Kidney glomerular epithelial cell (primary cell): ENCODE results near the gene MAGEF1.

Experiments
- DNase-seq: peaks from one replicate; lab custom pipeline; 2025; lab: John Stamatoyannopoulos, UW

The MAGEF1 gene

DNA sequence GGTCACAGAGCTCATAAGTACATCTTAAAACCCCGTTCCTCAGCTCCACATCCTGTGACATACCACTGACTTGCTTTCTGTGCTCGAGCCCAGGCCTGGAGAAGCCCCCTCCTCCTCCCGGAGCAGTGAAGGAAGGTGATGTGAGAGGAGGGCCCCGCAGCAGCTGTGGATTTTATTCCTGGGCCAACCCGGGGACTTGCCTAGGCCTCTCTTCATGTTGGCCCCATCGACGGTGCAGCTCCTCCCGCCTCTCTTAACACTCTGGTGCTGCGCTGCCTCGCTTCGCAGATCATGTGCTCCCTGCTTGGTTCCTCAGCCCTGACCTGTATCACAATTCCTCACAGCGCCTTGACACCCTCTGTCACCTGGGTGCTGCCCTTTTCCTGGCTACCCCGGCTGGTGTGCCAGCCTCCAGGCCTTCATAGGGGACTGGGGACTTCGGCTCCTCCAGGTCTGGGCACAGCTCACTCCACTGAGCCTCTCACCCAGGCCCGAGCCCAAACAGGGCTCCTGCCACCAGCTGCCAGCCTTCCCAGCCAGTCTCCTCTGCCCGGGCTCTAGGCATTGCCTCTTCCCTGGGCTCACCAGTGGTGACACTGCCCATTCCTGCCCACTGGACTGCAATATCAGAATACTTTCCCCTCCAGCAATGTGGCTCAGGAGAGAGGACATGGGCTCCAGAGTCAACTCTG is 21.5 kb downstream of the MAGEF1 start:
- DNase-seq, result no peak

DNA sequence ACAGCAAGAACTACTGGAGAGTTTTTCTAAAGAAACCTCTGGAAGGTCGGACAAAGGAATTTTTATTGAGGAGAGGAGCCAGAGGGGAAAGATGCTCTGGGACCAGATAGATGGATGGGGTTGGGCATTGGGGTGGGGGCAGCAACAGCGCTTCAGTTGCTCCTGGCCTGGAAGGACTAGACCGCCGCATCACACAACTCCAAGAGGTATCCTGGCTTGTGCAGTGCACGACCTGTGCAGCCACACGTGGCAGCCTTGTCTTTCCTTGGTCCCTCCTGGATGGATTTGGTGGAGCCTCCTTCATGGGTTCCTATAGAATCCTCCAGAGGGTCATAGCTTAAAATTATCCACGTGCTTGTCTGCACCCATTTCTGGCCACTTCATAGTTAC is 23.0 kb downstream of the MAGEF1 start:
- DNase-seq, result no peak

DNA sequence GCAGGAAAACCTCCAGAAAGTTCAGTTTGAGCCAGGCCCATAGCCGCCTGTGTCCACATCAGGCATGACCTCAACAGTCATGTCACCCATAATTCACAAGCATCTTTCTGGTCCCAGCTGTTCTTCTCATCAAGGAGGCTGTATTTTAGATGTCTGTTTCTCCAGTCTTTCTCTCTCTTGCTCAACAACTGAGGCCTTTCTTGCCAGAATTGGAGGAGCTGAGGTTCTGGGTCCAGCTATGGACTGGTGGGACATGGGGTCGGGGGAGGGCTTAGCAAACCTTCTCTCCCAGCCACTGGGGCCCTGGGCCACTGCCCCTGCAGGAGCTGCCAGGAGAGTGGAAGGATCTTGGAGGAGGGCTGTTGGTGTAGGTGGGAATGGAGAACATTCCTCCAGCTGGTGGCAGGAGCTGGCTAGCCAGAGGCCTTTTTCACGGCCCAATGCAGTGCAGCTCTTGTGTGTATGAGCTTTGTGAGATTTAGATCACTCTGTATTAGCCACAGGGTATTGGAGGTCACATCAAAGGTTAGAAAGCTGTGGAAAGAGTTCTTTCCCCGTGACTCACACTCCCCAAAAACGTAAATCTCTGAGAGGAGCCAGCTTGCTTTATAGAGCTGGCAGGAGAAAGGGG is 23.5 kb downstream of the MAGEF1 start:
- DNase-seq, result no peak

DNA sequence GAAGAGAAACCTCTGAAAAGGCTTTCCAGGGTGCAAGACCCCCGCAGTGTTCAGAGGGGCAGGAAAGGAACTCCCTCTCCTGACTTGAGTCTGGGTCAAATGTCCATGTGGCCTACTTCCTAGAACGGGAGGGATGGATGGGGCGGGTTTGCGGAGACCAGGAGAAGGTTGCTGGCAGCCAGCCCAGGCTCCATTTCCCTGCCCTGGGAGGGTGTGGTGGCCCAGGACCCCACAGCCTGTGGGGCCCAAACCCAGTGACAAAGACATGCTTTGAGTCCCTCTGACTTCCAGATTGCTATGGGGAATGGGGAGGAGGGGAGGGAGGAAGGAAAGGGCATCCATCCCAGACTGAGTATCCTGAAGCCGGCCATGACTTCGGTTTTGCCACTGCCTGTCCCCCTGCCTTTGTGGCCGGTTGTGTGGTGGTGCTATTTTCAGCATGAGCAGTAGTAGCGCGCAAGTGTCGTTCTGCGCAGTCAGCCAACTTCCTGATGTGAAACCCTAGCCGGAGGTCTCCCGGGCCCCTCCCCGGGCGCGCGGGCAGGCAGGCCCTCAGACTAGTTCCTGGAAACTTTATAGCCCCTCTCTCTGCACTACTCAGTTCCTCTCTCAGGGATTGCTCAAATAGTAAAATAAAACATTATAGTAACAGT is 24.4 kb downstream of the MAGEF1 start:
- no peak for DNase-seq

DNA sequence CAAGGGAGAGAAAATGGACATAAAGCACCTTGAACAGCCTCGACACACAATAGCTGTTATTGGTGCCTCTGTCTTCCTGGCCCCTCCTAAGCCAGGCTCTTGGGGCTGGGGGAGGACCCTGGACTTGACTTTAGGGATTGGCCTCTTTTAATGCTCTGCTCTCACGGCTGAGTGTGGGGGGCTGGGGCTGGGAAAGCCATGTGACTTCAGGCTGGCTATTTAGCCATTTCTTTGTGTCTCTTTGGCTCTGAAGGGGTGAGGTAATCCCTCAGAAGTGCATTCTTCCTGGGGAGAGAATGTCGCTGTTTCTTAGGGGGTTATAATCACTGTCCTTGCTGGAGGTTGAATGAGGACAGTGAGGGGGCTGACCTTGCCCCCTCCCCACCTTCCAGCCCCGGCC is 26.2 kb downstream of the MAGEF1 start:
- DNase-seq, result no peak

GRCh38 chr3:184685055-184685454 is 26.8 kb downstream of the MAGEF1 start:
- DNase-seq, result no peak

- no peak for DNase-seq
Observed at GRCh38 chr3:184683900-184684560, 27.8 kb downstream of the MAGEF1 start.

GRCh38 chr3:184683234-184683633 is 28.6 kb downstream of the MAGEF1 start:
- no peak for DNase-seq

- DNase-seq, result no peak
Observed at GRCh38 chr3:184682671-184683070, 29.2 kb downstream of the MAGEF1 start.

- DNase-seq, result no peak
Observed at GRCh38 chr3:184680385-184681345, 31.2 kb downstream of the MAGEF1 start.

DNA sequence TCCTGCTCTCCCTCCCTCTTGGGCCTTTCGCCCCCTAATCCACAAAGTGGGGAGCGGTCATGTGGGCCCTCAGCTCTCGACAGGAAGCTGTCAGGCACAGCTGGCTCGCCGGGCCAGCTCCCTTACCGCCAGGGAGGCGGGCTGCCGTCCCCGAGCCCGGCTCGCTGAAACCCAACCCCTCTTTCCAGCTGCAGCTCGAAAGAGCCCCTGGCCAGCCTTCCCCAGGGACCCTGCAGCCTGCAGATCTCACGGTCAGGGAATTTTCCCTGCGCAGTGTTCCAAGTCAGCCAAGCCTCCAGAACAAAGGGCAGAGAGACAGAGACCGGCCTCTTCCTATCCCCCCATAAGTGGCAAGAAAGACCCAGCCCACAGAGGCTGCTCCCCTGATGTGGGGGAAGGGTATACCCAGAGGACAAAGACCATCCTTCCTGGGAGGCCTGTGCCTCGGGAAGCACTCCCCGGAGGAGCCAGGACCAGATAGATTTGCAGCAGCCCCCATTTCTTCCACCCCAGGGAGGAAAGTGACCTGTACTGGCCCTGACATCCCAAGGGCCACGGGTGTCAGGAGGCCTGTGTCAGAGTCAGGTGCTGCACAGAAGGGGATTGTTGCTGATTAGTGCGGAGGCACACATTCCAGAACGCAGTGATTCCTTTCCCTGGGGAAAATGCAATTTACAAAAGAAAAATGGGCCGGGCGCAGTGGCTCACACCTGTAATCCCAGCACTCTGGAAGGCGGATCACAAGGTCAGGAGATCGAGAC is 32.6 kb downstream of the MAGEF1 start:
- DNase-seq, result no peak

DNA sequence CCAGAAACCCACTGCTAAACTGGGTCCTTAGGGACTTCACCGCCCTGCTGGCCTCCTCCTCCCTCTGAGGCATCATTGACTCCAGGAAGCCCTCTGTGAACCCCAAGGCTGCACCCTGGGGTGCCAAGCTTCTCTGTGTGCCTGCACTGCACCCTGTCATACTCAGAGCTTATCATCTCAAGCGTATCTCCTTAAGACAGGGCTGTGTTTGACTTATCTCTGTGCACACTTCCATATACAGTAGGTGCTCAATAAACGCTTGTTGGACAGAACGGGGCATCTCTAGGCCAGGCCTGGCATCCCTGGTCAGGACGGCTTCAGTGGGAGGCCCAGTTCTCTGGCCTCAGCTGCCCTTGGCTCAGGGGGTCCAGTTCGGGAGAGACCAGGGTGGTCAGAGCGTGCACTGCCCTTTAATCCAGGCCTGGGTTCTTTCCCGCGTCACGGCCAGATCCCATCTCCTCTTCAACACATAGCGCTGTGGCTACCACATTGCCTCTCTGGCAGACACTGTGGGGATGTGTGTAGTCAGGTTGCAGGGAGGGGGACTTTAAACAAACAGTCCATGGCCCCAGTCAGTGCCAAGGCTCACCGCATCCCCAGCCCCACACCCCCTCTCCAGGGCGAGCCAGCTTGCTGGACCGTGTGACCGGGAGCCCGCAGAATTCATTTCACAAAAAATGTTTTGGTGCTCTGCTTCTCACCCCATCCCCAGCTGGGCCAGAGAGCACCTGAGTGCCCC is 33.4 kb downstream of the MAGEF1 start:
- DNase-seq, result no peak

DNA sequence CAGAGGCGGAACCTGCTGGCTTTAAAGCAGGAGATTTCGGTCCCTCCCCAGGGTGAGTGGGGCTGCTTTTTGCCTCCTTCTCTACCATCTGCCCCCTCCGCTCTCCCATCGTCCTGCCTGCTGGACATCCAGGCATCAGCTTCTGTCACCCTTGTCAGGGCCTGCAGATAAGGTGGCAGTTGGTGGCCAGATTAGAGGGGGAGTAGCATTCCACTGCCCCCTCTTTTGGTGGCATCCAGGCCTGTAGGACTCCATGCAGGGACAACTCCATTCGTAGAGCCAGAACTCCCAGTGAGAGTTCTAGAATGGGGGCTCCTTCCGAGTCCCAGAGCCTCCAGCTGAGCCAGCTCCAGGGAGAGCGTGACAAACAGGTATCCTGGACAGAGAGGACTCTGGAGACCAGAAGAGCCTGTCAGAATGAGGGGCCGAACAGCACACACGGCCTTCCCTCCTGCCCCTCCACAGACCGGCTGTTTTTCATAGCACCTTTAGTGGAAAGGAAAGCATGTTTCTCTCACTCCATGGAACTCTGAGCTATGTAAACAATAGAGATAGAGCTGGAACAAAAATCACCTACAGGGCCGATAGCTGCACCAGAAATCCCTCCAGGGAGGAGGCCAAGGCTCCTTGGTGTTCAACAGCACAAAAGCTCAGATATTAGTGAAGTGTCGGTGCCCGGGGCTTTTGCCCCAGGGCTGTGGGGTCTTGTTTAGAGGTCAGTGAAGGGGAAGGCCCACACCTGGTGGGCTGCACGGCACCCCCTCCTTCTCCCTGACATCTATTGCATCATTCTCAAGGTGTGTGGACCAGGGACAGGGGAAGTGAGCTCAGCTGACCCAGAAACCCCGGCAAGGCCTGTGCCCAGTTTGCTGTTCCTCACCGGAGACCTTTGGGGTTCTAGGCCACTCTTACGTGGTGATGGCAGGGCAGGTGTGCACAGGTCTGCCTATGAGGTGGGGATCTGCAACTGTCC is 34.2 kb downstream of the MAGEF1 start:
- no peak for DNase-seq

DNA sequence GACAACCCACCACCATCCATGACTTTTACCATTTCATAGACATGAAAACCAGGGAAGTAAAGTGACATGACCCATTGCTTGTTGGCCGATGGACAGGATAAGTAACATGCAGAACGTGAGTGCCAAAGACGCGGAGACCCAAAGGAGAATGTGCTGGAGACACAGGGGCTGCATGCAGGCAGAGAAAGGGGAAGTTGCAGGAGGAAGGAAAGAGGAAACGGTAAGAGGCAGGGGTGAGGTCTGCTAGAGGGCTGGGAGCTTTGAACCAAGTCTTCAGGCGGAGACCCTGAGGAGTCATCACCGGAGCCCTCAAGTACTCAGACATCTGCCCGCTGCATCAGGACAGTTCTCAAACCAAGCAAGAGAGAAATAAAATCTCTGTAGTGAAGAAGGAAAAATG is 34.9 kb downstream of the MAGEF1 start:
- no peak for DNase-seq

DNA sequence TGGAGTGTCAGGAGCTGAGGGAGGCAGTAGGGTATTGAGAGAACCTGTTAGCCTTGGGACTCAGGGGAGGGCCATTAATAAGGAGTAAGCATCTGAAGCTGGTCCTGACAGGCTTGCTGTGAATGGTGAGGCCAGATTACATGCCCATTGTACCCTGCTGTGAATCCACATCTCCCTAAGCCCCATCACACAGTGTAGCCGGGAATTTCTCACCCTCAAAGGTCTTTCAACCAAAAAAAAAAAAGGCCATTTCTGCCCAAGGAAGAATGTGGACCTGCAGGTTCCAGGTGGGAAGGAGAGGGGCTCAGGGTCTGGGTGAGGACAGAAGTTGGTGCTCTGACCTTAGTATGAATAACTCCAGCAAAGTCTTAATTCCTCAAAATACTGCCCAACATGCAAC is 37.2 kb downstream of the MAGEF1 start:
- no peak for DNase-seq

GRCh38 chr3:184672977-184673870 is 38.6 kb downstream of the MAGEF1 start:
- no peak for DNase-seq

DNA sequence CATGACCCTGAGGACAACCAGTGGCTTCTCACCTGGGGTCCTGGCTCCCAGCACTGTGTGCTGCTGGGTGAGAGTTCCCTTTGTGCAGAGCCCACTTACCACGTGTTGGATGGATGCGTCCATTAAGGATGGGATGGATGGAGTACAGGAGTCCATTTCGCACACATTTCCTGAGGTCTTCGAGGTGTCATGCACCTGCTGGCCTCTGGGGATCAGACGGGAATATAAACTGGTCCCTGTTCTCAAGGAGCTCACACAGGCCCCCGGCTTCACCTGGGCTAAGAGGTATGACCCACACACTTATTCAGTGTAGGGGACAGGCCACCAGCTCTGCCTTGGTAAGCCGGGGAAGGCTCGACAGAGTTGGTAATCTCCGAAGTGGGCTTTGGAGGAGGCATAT is 39.5 kb downstream of the MAGEF1 start:
- DNase-seq, result no peak

- no peak for DNase-seq
Observed at GRCh38 chr3:184670091-184670602, 41.7 kb downstream of the MAGEF1 start.
